ENCODE data around the gene NLRC3. TPM values are rescaled to one million over a fixed set of nuclear protein-coding genes. Genes with fewer than 3 reads are reported as not detected.

Gene NLRC3
- total RNA-seq, 4 donors from 2014 or later: 0.70 to 4.0 (median 1.8) TPM

GRCh38 chr16:3492356-3492755 lies 84.8 kb downstream of the NLRC3 start:
- H3K27ac ChIP-seq: no peak overlapping the region
- H3K4me1 ChIP-seq: peaks cover 0 to 14% (median 0%) of the 10 kb centered on the region in 3 donors
- DNase-seq: no peak
- TF ChIP-seq POLR2A (IDR thresholded peaks at IDR 0.05) (no peak), CTCF (IDR thresholded peaks at IDR 0.05) (no peak)
- no peaks in the 10 kb centered on the region for H3K27me3 ChIP-seq
- peaks cover 0 to 9% (median 0%) of the 10 kb centered on the region in 3 donors for H3K36me3 ChIP-seq
- no peaks in the 10 kb centered on the region for H3K9me3 ChIP-seq
- H3K4me3 ChIP-seq: no peak overlapping the region
- intact Hi-C loops (cut with DNase I): no loop called here
- WGBS, 2 donors: 94 to 100% methylated on average over 1 to 3 of the region's 10 CpGs

- Histone ChIP-seq H3K4me1 (peaks cover 0 to 14% (median 0%) of the 10 kb centered on the region in 3 donors), H3K36me3 (peaks cover 1 to 21% (median 9%) of the 10 kb centered on the region in 3 donors), H3K4me3 (no peak overlapping the region), H3K9me3 (no peaks in the 10 kb centered on the region), H3K27ac (no peak overlapping the region), H3K27me3 (no peaks in the 10 kb centered on the region)
- WGBS, 2 donors: 54 to 63% methylated on average over 12 to 13 of the region's 17 CpGs
- DNase-seq: no peak
- intact Hi-C loops (cut with DNase I): no loop called here
- no peak for TF ChIP-seq POLR2A (IDR thresholded peaks at IDR 0.05)
- TF ChIP-seq CTCF (IDR thresholded peaks at IDR 0.05): no peak
These were observed 86.1 kb downstream of the NLRC3 start for GRCh38 chr16:3490911-3491629.

Other genes with a start within 250 kb of the NLRC3 start
- not detected for gene OR2C1, start 221.5 kb downstream of the NLRC3 start, total RNA-seq
- 10 to 100 TPM in 2 of 4 donors, 1 to 10 TPM in 2; 7.2 to 18.1 (median 11.3) TPM for gene ZSCAN32, start 176.4 kb downstream of the NLRC3 start, total RNA-seq
- 10 to 100 TPM in 1 of 4 donors, 1 to 10 TPM in 3; 5.8 to 13.0 (median 9.3) TPM for gene ZNF174, start 176.2 kb downstream of the NLRC3 start, total RNA-seq
- gene ZNF597, start 133.9 kb downstream of the NLRC3 start, total RNA-seq: 1 to 10 TPM in 3 of 4 donors, under 1 TPM in 1; 0.68 to 2.1 (median 1.0) TPM
- gene NAA60, start 133.7 kb downstream of the NLRC3 start, total RNA-seq: 10 to 100 TPM; 21.0 to 31.6 (median 23.7) TPM
- gene C16orf90, start 81.9 kb downstream of the NLRC3 start, total RNA-seq: not detected
- 10 to 100 TPM in 1 of 4 donors, 1 to 10 TPM in 3; 1.6 to 20.1 (median 5.6) TPM for gene CLUAP1, start 76.4 kb downstream of the NLRC3 start, total RNA-seq
- gene SLX4, start 34.2 kb upstream of the NLRC3 start, total RNA-seq: 1 to 10 TPM; 3.1 to 5.6 (median 3.9) TPM
- gene DNASE1, start 77.3 kb upstream of the NLRC3 start, total RNA-seq: 10 to 100 TPM in 2 of 4 donors, 1 to 10 TPM in 2; 5.7 to 13.4 (median 9.9) TPM
- 100 to 1,000 TPM in 2 of 4 donors, 10 to 100 TPM in 2; 76.5 to 121 (median 97.6) TPM for gene TRAP1, start 140.1 kb upstream of the NLRC3 start, total RNA-seq

All from esophagus squamous epithelium (tissue), 5 donors.